ENCODE results near the gene TBCB. TPM values are rescaled to one million over a fixed set of nuclear protein-coding genes. Genes with fewer than 3 reads are reported as not detected.
A peak's percentile ranks its signal among the peaks of the same experiment; 100 is the strongest.

The TBCB gene
- total RNA-seq, 3 donors from 2014 or later: 106 to 146 (median 124) TPM

GRCh38 chr19:36139120-36139472, 23.8 kb downstream of the TBCB start:
- Histone ChIP-seq H3K9me3 (no peaks in the 10 kb centered on the region), H3K4me1 (peaks cover 0 to 4% of the 10 kb centered on the region in 2 donors), H3K27me3 (no peaks in the 10 kb centered on the region), H3K4me3 (peak overlapping the region; percentile 87 to 96 (median 89)), H3K36me3 (no peaks in the 10 kb centered on the region), H3K27ac (peak overlapping the region; percentile 97 to 100)
- intact Hi-C loops (cut with DNase I; ENCODE audit: low total_unique reads): no loop called here
- DNase-seq (ENCODE audit: low spot score in 2 of 2): no peak
- no peak for TF ChIP-seq POLR2A (IDR thresholded peaks at IDR 0.05)
- TF ChIP-seq CTCF (IDR thresholded peaks at IDR 0.05): no peak
- TF ChIP-seq POLR2AphosphoS5 (IDR thresholded peaks at IDR 0.05): no peak

GRCh38 chr19:36139473-36140303, 24.4 kb downstream of the TBCB start, which contains the start of gene CAPNS1:
TSS of gene CAPNS1 (plus strand) at chr19:36140066. CDS start at chr19:36141012, 946 bp downstream.
- intact Hi-C loops (cut with DNase I; ENCODE audit: low total_unique reads): loop anchor here (5.0 kb wide), 1 partner anchor 872 kb away; the partner anchor contains the start of gene USF2
- Histone ChIP-seq H3K4me1 (peaks cover 0 to 4% of the 10 kb centered on the region in 2 donors), H3K4me3 (peak within 1 kb of the TSS; percentile 87 to 96 (median 89)), H3K27me3 (no peaks in the 10 kb centered on the region), H3K9me3 (no peaks in the 10 kb centered on the region), H3K36me3 (no peaks in the 10 kb centered on the region), H3K27ac (peak within 1 kb of the TSS; percentile 97 to 100)
- peak; percentile 95 to 96 for DNase-seq (ENCODE audit: low spot score in 2 of 2)
- TF ChIP-seq POLR2AphosphoS5 (IDR thresholded peaks at IDR 0.05) (peak; percentile 61 to 93 (median 80)), CTCF (IDR thresholded peaks at IDR 0.05) (no peak), POLR2A (IDR thresholded peaks at IDR 0.05) (peak; percentile 91)

DNA sequence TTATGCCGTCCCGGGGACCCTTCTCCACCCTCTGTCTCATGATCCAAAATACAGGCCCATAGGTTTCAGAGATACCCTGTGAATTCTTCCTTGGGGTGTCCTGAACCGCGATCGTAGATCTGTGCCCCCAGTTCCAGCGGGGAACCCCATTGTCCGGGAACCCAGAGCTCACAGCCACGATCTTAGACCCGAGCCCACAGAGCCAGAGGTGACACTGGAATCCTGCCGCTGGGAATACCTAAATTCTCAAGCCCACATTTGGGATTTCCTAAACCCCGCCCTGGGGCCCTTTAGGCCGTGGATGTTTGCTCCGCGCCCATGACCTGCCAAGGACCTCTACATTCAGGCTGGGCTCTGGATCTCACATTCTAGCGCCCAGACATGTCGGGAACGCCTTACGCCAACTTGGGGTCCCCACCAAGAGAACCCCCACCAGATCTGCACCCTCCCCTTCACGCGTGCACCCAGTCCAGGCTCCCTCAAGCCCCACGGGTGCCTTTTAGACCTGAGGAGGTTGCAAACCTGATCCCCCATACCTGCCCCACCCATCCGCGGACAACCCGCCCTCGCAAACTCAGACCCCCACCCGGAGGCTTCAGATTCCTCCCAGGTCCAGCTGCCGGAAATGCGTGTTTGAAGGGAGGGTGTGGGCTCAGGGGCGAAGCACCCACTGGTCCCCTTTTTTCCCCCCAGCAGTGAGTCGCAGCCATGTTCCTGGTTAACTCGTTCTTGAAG, 25.2 kb downstream of the TBCB start:
- TF ChIP-seq POLR2AphosphoS5 (IDR thresholded peaks at IDR 0.05) (no peak), CTCF (IDR thresholded peaks at IDR 0.05) (no peak), POLR2A (IDR thresholded peaks at IDR 0.05) (no peak)
- H3K4me1 ChIP-seq: peaks cover 0 to 4% of the 10 kb centered on the region in 2 donors

DNA sequence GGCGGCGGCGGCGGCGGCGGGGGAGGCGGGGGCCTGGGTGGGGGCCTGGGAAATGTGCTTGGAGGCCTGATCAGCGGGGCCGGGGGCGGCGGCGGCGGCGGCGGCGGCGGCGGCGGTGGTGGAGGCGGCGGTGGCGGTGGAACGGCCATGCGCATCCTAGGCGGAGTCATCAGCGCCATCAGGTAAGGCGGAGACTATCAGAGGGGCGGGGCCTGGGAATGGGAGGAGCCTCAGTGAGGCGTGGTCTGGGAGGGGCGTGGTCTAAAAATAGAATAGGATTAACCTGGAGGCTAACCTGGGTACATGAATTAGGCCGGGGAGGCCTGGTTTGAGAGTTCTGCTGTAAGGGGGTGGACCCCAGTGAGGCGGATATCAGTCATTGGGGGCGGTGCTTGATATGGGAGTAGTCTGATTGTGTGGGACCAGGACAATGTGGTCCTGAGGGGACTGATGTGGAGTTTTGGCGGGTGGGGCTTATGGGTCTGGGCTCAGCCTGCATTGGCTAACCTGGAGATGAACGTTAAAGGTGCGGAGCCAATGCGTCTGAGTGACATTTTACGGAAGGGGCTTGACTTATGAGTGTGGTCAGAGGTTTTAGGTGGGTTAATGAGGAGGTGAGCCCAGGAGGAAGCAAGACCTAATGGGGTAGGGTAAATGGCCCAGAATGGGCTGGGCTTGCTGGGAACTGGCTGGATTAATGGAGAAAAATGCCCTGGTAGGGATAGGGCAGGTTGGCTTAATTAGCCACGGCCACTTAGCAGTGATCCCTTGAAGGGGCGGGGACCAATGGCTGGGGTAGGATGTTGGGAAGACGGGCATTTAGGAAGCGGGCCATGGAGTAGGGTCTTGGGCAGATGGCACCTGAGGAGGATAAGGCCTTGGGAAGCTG, 26.0 kb downstream of the TBCB start:
- no peaks in the 10 kb centered on the region for H3K9me3 ChIP-seq
- TF ChIP-seq CTCF (IDR thresholded peaks at IDR 0.05) (no peak), POLR2AphosphoS5 (IDR thresholded peaks at IDR 0.05) (peak in 1 of 3 donors; percentile 55), POLR2A (IDR thresholded peaks at IDR 0.05) (no peak)
- no peaks in the 10 kb centered on the region for H3K27me3 ChIP-seq
- peaks cover 5% of the 10 kb centered on the region for H3K36me3 ChIP-seq
- peak overlapping the region; percentile 97 to 100 for H3K27ac ChIP-seq
- intact Hi-C loops (cut with DNase I; ENCODE audit: low total_unique reads): loop anchor here (5.0 kb wide), 1 partner anchor 874 kb away; the partner anchor contains the start of gene USF2
- peaks cover 0 to 4% of the 10 kb centered on the region in 2 donors for H3K4me1 ChIP-seq
- DNase-seq (ENCODE audit: low spot score in 2 of 2): peak; percentile 83 to 89
- peak overlapping the region; percentile 87 to 96 (median 89) for H3K4me3 ChIP-seq

More for the DNA sequence above, 25.2 kb downstream of the TBCB start:
- H3K27me3 ChIP-seq: no peaks in the 10 kb centered on the region
- intact Hi-C loops (cut with DNase I; ENCODE audit: low total_unique reads): loop anchor here (5.0 kb wide), 1 partner anchor 873 kb away; the partner anchor contains the start of gene USF2
- H3K9me3 ChIP-seq: no peaks in the 10 kb centered on the region
- H3K27ac ChIP-seq: peak overlapping the region; percentile 97 to 100
- DNase-seq (ENCODE audit: low spot score in 2 of 2): peak in 1 of 2 donors; percentile 44
- H3K4me3 ChIP-seq: peak overlapping the region; percentile 87 to 96 (median 89)
- H3K36me3 ChIP-seq: no peaks in the 10 kb centered on the region
